K562 (cell line): ENCODE measurements around the gene BCAS1. TPM values are rescaled to one million over a fixed set of nuclear protein-coding genes. Genes with fewer than 3 reads are reported as not detected.

ENCODE experiments used
- CREB5 ChIP-seq: fragments of 250-450 bp; sonication (Bioruptor Pico); IDR thresholded peaks from 2 replicates; pipeline ENCODE4 v1.5.0; 2020; ENCODE audit warnings: mild to moderate bottlenecking
- HBP1 ChIP-seq: fragments of 450-650 bp; formaldehyde crosslinking; IDR thresholded peaks from 2 replicates; pipeline ENCODE4 v1.4.0; 2022; ENCODE audit warnings: missing genetic modification characterization
- HDAC2 ChIP-seq: fragments of 450-650 bp; IDR thresholded peaks from 2 replicates; pipeline ENCODE4 v1.6.1; 2016; ENCODE audit warnings: mild to moderate bottlenecking
- HDGF ChIP-seq: fragments of 450-650 bp; IDR thresholded peaks from 2 replicates; pipeline ENCODE4 v1.6.1; 2016
- LCOR ChIP-seq: sonication (generic); formaldehyde crosslinking; IDR thresholded peaks from 2 replicates; pipeline ENCODE4 v1.8.0; 2022; ENCODE audit warnings: mild to moderate bottlenecking, missing genetic modification reagents
- MYC ChIP-seq, 2 experiments: fragments of 250-450 bp in 1 of 2; sonication (Bioruptor Pico) in 1 of 2; IDR thresholded peaks; 2 replicates each; pipeline versions ENCODE4 v1.5.1 to v1.6.1; 2012 to 2021; ENCODE audit warnings: low read depth in 2 of 2, borderline replicate concordance in 1 of 2, improper control_type of control experiment in 1 of 2, low read length in 1 of 2, mild to moderate bottlenecking in 1 of 2, moderate library complexity in 1 of 2
- RCOR1 ChIP-seq, 2 experiments: IDR thresholded peaks; 2 replicates each; pipeline ENCODE4 v1.6.1; 2012; ENCODE audit warnings: low read depth in 2 of 2, low read length in 2 of 2, borderline replicate concordance in 1 of 2, improper control_type of control experiment in 1 of 2
- RHOXF2B ChIP-seq: fragments of 250-450 bp; sonication (Bioruptor Pico); conservative IDR thresholded peaks from 2 replicates; pipeline ENCODE4 v1.5.1; 2021
- SIN3A ChIP-seq, 2 experiments: fragments of 150-350 bp in 1 of 2; IDR thresholded peaks; 2 replicates each; pipeline ENCODE4 v1.6.1; 2011 to 2016; ENCODE audit warnings: borderline replicate concordance in 2 of 2, low read depth in 2 of 2, low read length in 2 of 2, mild to moderate bottlenecking in 2 of 2, moderate library complexity in 2 of 2; ENCODE audit not compliant: control insufficient read depth in 1 of 2
- SMAD1 ChIP-seq: fragments of 150-350 bp; IDR thresholded peaks from 2 replicates; pipeline ENCODE4 v1.6.1; 2014; ENCODE audit warnings: low read length, low read depth; ENCODE audit not compliant: partially characterized antibody
- SMARCA4 ChIP-seq: fragments of 450-650 bp; IDR thresholded peaks from 2 replicates; pipeline ENCODE4 v1.6.1; 2016
- STAT5A ChIP-seq: IDR thresholded peaks from 2 replicates; pipeline ENCODE4 v1.6.1; 2012; ENCODE audit warnings: low read length, inconsistent platforms, borderline replicate concordance
- TAL1 ChIP-seq: fragments of 450-650 bp; IDR thresholded peaks from 2 replicates; pipeline ENCODE4 v1.6.1; 2016; ENCODE audit warnings: mild to moderate bottlenecking
- TEAD2 ChIP-seq: fragments of 450-650 bp; IDR thresholded peaks from 2 replicates; pipeline ENCODE4 v1.6.1; 2016; ENCODE audit warnings: missing genetic modification characterization, control low read depth, missing compliant biosample characterization
- ZFP36 ChIP-seq: fragments of 150-350 bp; IDR thresholded peaks from 2 replicates; pipeline ENCODE4 v1.6.1; 2018; ENCODE audit warnings: low read length, low read depth; ENCODE audit not compliant: partially characterized antibody
- ZHX1 ChIP-seq: fragments of 150-350 bp; conservative IDR thresholded peaks from 2 replicates; pipeline ENCODE4 v1.6.1; 2014; ENCODE audit warnings: low read length
- ZNF121 ChIP-seq: sonication (generic); formaldehyde crosslinking; conservative IDR thresholded peaks from 2 replicates; pipeline ENCODE4 v1.8.0; 2022; ENCODE audit warnings: missing genetic modification reagents
- ZNF133 ChIP-seq: fragments of 250-450 bp; sonication (Bioruptor Pico); IDR thresholded peaks from 2 replicates; pipeline ENCODE4 v1.4.0; 2020; ENCODE audit warnings: mild to moderate bottlenecking
- ZNF347 ChIP-seq: fragments of 450-650 bp; formaldehyde crosslinking; IDR thresholded peaks from 2 replicates; pipeline ENCODE4 v1.4.0; 2020; ENCODE audit warnings: low read depth, mild to moderate bottlenecking, moderate library complexity
- ZNF395 ChIP-seq: fragments of 200-800 bp; sonication (Bioruptor generic); IDR thresholded peaks from 2 replicates; pipeline ENCODE4 v1.6.1; 2017; ENCODE audit warnings: missing genetic modification characterization, missing compliant biosample characterization
- ZNF511 ChIP-seq: sonication (generic); formaldehyde crosslinking; IDR thresholded peaks from 2 replicates; pipeline ENCODE4 v1.8.0; 2022; ENCODE audit warnings: mild to moderate bottlenecking, missing genetic modification reagents
- ZNF79 ChIP-seq: fragments of 250-450 bp; sonication (Bioruptor Pico); IDR thresholded peaks from 2 replicates; pipeline ENCODE4 v1.4.0; 2020; ENCODE audit warnings: low read depth, mild to moderate bottlenecking, moderate library complexity
- ZZZ3 ChIP-seq: fragments of 450-650 bp; IDR thresholded peaks from 2 replicates; pipeline ENCODE4 v1.6.1; 2016; ENCODE audit warnings: antibody characterized with exemption, mild to moderate bottlenecking, moderate library complexity
- polyA plus RNA-seq, 8 experiments: library from polyadenylated mRNA; depleted of rRNA in 4 of 8; stranded (reverse) in 5 of 8; unstranded in 3 of 8; fragments of >200 nt; fragmentation: Nextera tagmentation in 2 of 8; fragmentation: Illumina TruSeq in 1 of 8; extraction: Ambion mirVana in 2 of 8; extraction: Trizol in 1 of 8; gene quantifications; 2 replicates each; pipeline versions ENCODE4 v1.2.1 to v1.2.3, GENCODE V29; 2011 to 2014; ENCODE audit warnings: inconsistent platforms in 1 of 8, missing spikeins in 1 of 8
- total RNA-seq, 7 experiments: library from RNA; depleted of rRNA in 6 of 7; stranded (reverse); fragments of >200 nt in 6 of 7; fragmentation: Illumina TruSeq in 2 of 7; extraction: Trizol in 2 of 7; gene quantifications; 2 replicates each; pipeline versions ENCODE4 v1.2.1 to v1.2.3, GENCODE V29; 2011 to 2021; ENCODE audit warnings: low replicate concordance in 1 of 7

BCAS1 gene
- total and polyA plus RNA-seq, 9 of the 15 experiments (the other 6 are each of a cell fraction or from before 2014, with no cell fraction given): 0.18 to 2.3 (median 0.93) TPM

GRCh38 chr20:54065601-54066038 is 4.8 kb downstream of the BCAS1 start (continued):
- TF ChIP-seq CREB5 (CRISPR knock-in tag) (no peak), ZHX1 (no peak), SIN3A (IDR thresholded peaks at IDR 0.05; ENCODE audit: borderline replicate concordance in 2 of 2, control insufficient read depth in 1 of 2, low read depth in 2 of 2, low read length in 2 of 2) (no peak), ZNF121 (no peak), SMARCA4 (peak; percentile 95), RHOXF2B (CRISPR knock-in tag) (no peak), SMAD1 (no peak), STAT5A (peak; percentile 87), ZZZ3 (no peak), ZNF395 (no peak), ZNF511 (CRISPR knock-in tag) (no peak), ZNF133 (CRISPR knock-in tag) (no peak), RCOR1 (IDR thresholded peaks at IDR 0.05; ENCODE audit: borderline replicate concordance in 1 of 2, low read depth in 2 of 2, low read length in 2 of 2) (peak; percentile 36 to 82; a peak in 2 of 4 replicates), HDGF (no peak), HBP1 (CRISPR knock-in tag) (no peak), ZNF79 (CRISPR knock-in tag) (no peak), TAL1 (peak; percentile 95), MYC (IDR thresholded peaks at IDR 0.05; ENCODE audit: low read depth, low read length) (peak; percentile 51), MYC (CRISPR knock-in tag; IDR thresholded peaks at IDR 0.05; ENCODE audit: borderline replicate concordance, low read depth) (no peak), HDAC2 (no peak), TEAD2 (tag) (no peak), ZFP36 (no peak), LCOR (CRISPR knock-in tag) (0 out of 2 replicates have a peak, but pooled peaks have one; percentile 30), ZNF347 (CRISPR knock-in tag) (no peak)
